SK-N-SH treated with all-trans-retinoic acid at 6 μM for 48 hours (cell line): Measurements from ENCODE around the gene SYNJ2.
A peak's percentile ranks its signal among the peaks of the same experiment; 100 is the strongest.

Experiments used
- ATAC-seq: fragments of 200-7000 bp; cut with Tn5 transposase; 3 replicates; pipeline ENCODE4 v1.9.1; 2020; ENCODE audit warnings: mild to moderate bottlenecking, moderate library complexity
- CREB5 ChIP-seq: fragments of 250-450 bp; sonication (Bioruptor Pico); IDR thresholded peaks from 2 replicates; pipeline ENCODE4 v1.5.1; 2020; ENCODE audit warnings: low read depth, mild to moderate bottlenecking, moderate library complexity
- CSDC2 ChIP-seq: fragments of 250-450 bp; sonication (Bioruptor Pico); IDR thresholded peaks from 2 replicates; pipeline ENCODE4 v1.5.0; 2020; ENCODE audit warnings: mild to moderate bottlenecking, moderate library complexity
- CSRNP3 ChIP-seq: fragments of 250-450 bp; sonication (Bioruptor Pico); IDR thresholded peaks from 2 replicates; pipeline ENCODE4 v1.5.1; 2021; ENCODE audit warnings: mild to moderate bottlenecking, moderate library complexity
- ESRRG ChIP-seq: fragments of 250-450 bp; sonication (Bioruptor Pico); IDR thresholded peaks from 2 replicates; pipeline ENCODE4 v1.6.1; 2021; ENCODE audit warnings: mild to moderate bottlenecking
- GLIS3 ChIP-seq: fragments of 250-450 bp; sonication (Bioruptor Pico); IDR thresholded peaks from 2 replicates; pipeline ENCODE4 v1.5.0; 2020; ENCODE audit warnings: mild to moderate bottlenecking, moderate library complexity
- OSR1 ChIP-seq: fragments of 250-450 bp; sonication (Bioruptor Pico); IDR thresholded peaks from 2 replicates; pipeline ENCODE4 v1.8.0; 2022; ENCODE audit warnings: moderate library complexity, mild to moderate bottlenecking, inconsistent platforms
- PATZ1 ChIP-seq: fragments of 250-450 bp; sonication (Bioruptor Pico); IDR thresholded peaks from 2 replicates; pipeline ENCODE4 v1.8.0; 2020; ENCODE audit warnings: mild to moderate bottlenecking, moderate library complexity, borderline replicate concordance
- POU6F1 ChIP-seq: fragments of 250-450 bp; sonication (Bioruptor Pico); IDR thresholded peaks from 2 replicates; pipeline ENCODE4 v1.8.0; 2021; ENCODE audit warnings: low read depth, mild to moderate bottlenecking, moderate library complexity, borderline replicate concordance
- RARB ChIP-seq: fragments of 250-450 bp; sonication (Bioruptor Pico); IDR thresholded peaks from 2 replicates; pipeline ENCODE4 v1.8.0; 2021; ENCODE audit warnings: mild to moderate bottlenecking, moderate library complexity
- SNAI2 ChIP-seq: fragments of 250-450 bp; sonication (Bioruptor Pico); IDR thresholded peaks from 2 replicates; pipeline ENCODE4 v1.5.0; 2020; ENCODE audit warnings: mild to moderate bottlenecking, moderate library complexity
- TCF4 ChIP-seq: fragments of 250-450 bp; sonication (Bioruptor Pico); IDR thresholded peaks from 2 replicates; pipeline ENCODE4 v1.8.0; 2021; ENCODE audit warnings: mild to moderate bottlenecking, moderate library complexity, borderline replicate concordance
- TOX ChIP-seq: fragments of 250-450 bp; sonication (Bioruptor Pico); IDR thresholded peaks from 2 replicates; pipeline ENCODE4 v1.8.0; 2021; ENCODE audit warnings: mild to moderate bottlenecking, moderate library complexity, borderline replicate concordance
- TSHZ2 ChIP-seq: fragments of 250-450 bp; sonication (Bioruptor Pico); IDR thresholded peaks from 2 replicates; pipeline ENCODE4 v1.5.0; 2020; ENCODE audit warnings: mild to moderate bottlenecking, moderate library complexity
- ZC3H10 ChIP-seq: fragments of 250-450 bp; sonication (Bioruptor Pico); IDR thresholded peaks from 2 replicates; pipeline ENCODE4 v1.5.1; 2021; ENCODE audit warnings: mild to moderate bottlenecking, moderate library complexity
- ZFP3 ChIP-seq: fragments of 250-450 bp; sonication (Bioruptor Pico); IDR thresholded peaks from 2 replicates; pipeline ENCODE4 v1.5.0; 2020; ENCODE audit warnings: mild to moderate bottlenecking, moderate library complexity
- ZFP30 ChIP-seq: fragments of 450-650 bp; formaldehyde crosslinking; IDR thresholded peaks from 2 replicates; pipeline ENCODE4 v1.5.0; 2022; ENCODE audit warnings: mild to moderate bottlenecking, moderate library complexity
- ZNF70 ChIP-seq: fragments of 450-650 bp; formaldehyde crosslinking; IDR thresholded peaks from 2 replicates; pipeline ENCODE4 v1.5.0; 2020; ENCODE audit warnings: mild to moderate bottlenecking, moderate library complexity
- ZNF8 ChIP-seq: fragments of 450-650 bp; formaldehyde crosslinking; IDR thresholded peaks from 2 replicates; pipeline ENCODE4 v1.5.0; 2020; ENCODE audit warnings: mild to moderate bottlenecking, moderate library complexity

SYNJ2 gene

GRCh38 chr6:158003910-158004700 lies 22.4 kb downstream of the SYNJ2 start:
- ATAC-seq: no peak
- no peak for TF ChIP-seq CREB5 (CRISPR knock-in tag)
- TF ChIP-seq CSRNP3: no peak
- TF ChIP-seq ZNF70 (CRISPR knock-in tag): no peak
- no peak for TF ChIP-seq RARB
- TF ChIP-seq GLIS3: no peak
- TF ChIP-seq OSR1 (CRISPR knock-in tag): no peak
- TF ChIP-seq CSDC2 (CRISPR knock-in tag): peak; percentile 93
- TF ChIP-seq ZFP3 (CRISPR knock-in tag): peak; percentile 70; the same call in 1 of the 2 replicates
- TF ChIP-seq SNAI2 (CRISPR knock-in tag): peak; percentile 84; the same call in 1 of the 2 replicates
- no peak for TF ChIP-seq TCF4 (CRISPR knock-in tag)
- no peak for TF ChIP-seq TOX (CRISPR knock-in tag)
- TF ChIP-seq ZC3H10 (CRISPR knock-in tag): no peak
- no peak for TF ChIP-seq ZNF8 (CRISPR knock-in tag)
- no peak for TF ChIP-seq ESRRG (CRISPR knock-in tag)
- no peak for TF ChIP-seq POU6F1
- no peak for TF ChIP-seq TSHZ2 (CRISPR knock-in tag)

- ATAC-seq: no peak
- TF ChIP-seq ZFP3 (CRISPR knock-in tag): no peak
- TF ChIP-seq CSRNP3: no peak
- no peak for TF ChIP-seq OSR1 (CRISPR knock-in tag)
- no peak for TF ChIP-seq PATZ1 (CRISPR knock-in tag)
- TF ChIP-seq ZC3H10 (CRISPR knock-in tag): no peak
- no peak for TF ChIP-seq SNAI2 (CRISPR knock-in tag)
- TF ChIP-seq TSHZ2 (CRISPR knock-in tag): no peak
- no peak for TF ChIP-seq ZNF70 (CRISPR knock-in tag)
- TF ChIP-seq GLIS3: no peak
- TF ChIP-seq POU6F1: no peak
- TF ChIP-seq ZFP30 (CRISPR knock-in tag): no peak
- no peak for TF ChIP-seq ZNF8 (CRISPR knock-in tag)
- TF ChIP-seq CSDC2 (CRISPR knock-in tag): no peak
- TF ChIP-seq RARB: no peak
- no peak for TF ChIP-seq ESRRG (CRISPR knock-in tag)
These were observed 23.0 kb downstream of the SYNJ2 start for GRCh38 chr6:158004701-158005095.
